ENCODE data around the gene NPEPPS. TPM values are rescaled to one million over a fixed set of nuclear protein-coding genes. Genes with fewer than 3 reads are reported as not detected.

The NPEPPS gene
- total and polyA plus RNA-seq, 2 of the 8 experiments (the other 6 are each of a cell fraction or from before 2014, with no cell fraction given): 53.6 to 118 TPM

Small RNAs within 50 kb of the gene (small RNA-seq; reads per million reads assigned to genes)
- not detected for gene RF00019 (ENCODE audit: insufficient read depth)

Other genes starting within 250 kb of the NPEPPS start
- gene EFCAB13, start 207.2 kb upstream of the NPEPPS start, total RNA-seq (2021; fragmentation: NEBNext Ultra II Directional; extraction: Animal tissue kit (Norgen Biotek cat#: 25700)): 1.3 and 2.0 TPM in 2 replicates
- 0.12 and 0.47 TPM in 2 replicates for gene EFCAB13, start 207.2 kb upstream of the NPEPPS start, polyA plus RNA-seq (2011; rRNA removed)
- 625 and 635 TPM in 2 replicates for gene KPNB1, start 118.8 kb downstream of the NPEPPS start, total RNA-seq (2021; fragmentation: NEBNext Ultra II Directional; extraction: Animal tissue kit (Norgen Biotek cat#: 25700))
- 142 and 171 TPM in 2 replicates for gene KPNB1, start 118.8 kb downstream of the NPEPPS start, polyA plus RNA-seq (2011; rRNA removed)
- 15.1 and 16.7 TPM in 2 replicates for gene TBKBP1, start 163.1 kb downstream of the NPEPPS start, total RNA-seq (2021; fragmentation: NEBNext Ultra II Directional; extraction: Animal tissue kit (Norgen Biotek cat#: 25700))
- 6.3 and 9.3 TPM in 2 replicates for gene TBKBP1, start 163.1 kb downstream of the NPEPPS start, polyA plus RNA-seq (2011; rRNA removed)
- not detected in 2 replicates for gene TBX21, start 202.1 kb downstream of the NPEPPS start, total RNA-seq (2021; fragmentation: NEBNext Ultra II Directional; extraction: Animal tissue kit (Norgen Biotek cat#: 25700))
- gene TBX21, start 202.1 kb downstream of the NPEPPS start, polyA plus RNA-seq (2011; rRNA removed): 0.05 TPM in 1 of 2 replicates, not detected in the other

Data from H1 (cell line).